SK-N-MC (cell line): Measurements from ENCODE around the gene GDF7.

Experiments used
- EZH2 ChIP-seq: fragments of 200-600 bp; sonication (generic); IDR thresholded peaks from one replicate; pipeline ENCODE4 v1.6.1; 2017; ENCODE audit warnings: antibody characterized with exemption
- FOXP2 ChIP-seq: optimal IDR thresholded peaks from 2 replicates; pipeline ENCODE3; 2011; ENCODE audit warnings: mild to moderate bottlenecking, moderate library complexity; ENCODE audit not compliant: insufficient read depth; ENCODE audit errors: extremely low read length, control extremely low read depth
- POLR2AphosphoS5 ChIP-seq: IDR thresholded peaks from 2 replicates; pipeline ENCODE4 v1.6.1; 2012; ENCODE audit warnings: mild to moderate bottlenecking, low read depth, low read length, borderline replicate concordance

DNA sequence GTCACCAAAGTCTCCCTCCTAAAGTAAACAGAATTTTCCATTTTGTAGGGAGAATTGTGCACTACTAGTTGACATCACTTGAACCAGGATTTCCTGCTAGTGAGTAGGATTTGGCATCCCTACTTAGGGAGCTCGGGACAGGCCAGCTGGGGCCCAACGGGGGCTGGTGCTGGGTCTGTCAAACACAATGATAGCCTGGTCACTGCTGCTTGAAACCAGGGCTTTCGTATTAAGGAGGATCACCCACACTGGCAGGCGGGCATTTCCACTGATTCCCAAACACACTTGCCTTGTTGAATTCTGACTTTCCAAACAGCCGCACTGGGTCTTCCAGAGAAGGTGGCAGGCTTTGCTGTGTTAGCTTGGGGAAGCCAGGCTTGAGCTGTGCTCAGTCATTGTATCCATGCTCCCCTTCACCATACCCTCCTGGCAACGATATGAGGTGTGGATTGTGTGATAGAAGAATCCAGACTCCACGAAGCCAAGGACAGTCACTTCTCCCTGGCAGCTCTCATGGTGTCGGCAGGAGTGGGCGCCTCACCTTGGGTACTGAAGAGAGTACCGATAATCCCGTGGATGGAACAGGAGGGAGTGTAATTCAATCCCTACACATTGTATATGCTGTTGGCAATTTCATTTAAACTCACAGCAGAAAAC, 7.5 kb downstream of the GDF7 start:
- no peak for TF ChIP-seq POLR2AphosphoS5
- no peak for TF ChIP-seq EZH2
- no peak for TF ChIP-seq FOXP2
